ENCODE measurements around the gene CYSTM1. TPM values are rescaled to one million over a fixed set of nuclear protein-coding genes. Genes with fewer than 3 reads are reported as not detected.

Gene CYSTM1
- total RNA-seq, 1 donor from 2014 or later, result 22.4 TPM

DNA sequence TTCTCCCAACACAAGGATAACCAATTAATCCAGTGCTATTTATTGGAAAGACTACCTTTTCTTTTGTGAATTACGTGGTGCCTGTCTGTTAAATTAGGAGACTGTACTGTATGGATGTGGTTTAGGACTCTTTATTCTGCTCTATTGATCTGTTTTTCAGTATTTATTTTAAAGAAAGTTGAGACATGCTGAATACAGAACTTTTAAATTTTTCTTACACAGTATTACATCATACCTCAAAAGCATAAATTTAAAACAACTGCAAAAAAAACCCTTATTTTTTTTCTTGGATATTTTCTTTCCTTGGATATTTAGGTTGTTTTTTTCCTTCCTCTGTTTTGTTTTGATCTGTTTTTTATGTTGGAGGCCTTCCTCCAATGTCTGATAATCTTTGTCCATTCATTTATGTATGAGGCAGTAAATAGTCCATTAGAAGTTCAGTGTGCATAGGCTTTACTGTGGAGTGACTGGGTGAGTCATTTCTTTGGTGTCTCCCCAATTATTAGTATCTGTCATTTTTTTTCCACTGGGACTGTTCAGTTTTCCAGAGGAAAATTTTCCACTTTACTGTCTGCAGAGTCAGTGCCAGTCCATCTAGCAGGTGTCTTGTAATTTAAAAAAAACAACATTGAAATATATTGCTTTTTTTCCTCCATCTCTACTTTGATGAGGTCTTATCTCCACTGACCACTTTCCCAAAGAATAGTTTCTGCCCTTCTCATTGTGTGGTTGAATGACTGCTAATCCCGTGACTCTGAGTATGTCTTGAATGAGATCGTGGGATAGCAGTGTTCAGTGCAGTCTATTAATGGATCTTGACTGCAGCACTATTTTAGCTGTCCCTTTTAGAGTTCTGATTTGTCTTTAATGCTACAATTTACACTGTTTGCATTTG lies 15.2 kb downstream of the CYSTM1 start:
- no peaks in the 10 kb centered on the region for H3K27me3 ChIP-seq (ENCODE audit: control insufficient read depth, insufficient read depth, low read length)
- FAIRE-seq (no peak), DNase-seq (ENCODE audit: low read depth) (peak; percentile 29)
- TF ChIP-seq, protein P1, sequence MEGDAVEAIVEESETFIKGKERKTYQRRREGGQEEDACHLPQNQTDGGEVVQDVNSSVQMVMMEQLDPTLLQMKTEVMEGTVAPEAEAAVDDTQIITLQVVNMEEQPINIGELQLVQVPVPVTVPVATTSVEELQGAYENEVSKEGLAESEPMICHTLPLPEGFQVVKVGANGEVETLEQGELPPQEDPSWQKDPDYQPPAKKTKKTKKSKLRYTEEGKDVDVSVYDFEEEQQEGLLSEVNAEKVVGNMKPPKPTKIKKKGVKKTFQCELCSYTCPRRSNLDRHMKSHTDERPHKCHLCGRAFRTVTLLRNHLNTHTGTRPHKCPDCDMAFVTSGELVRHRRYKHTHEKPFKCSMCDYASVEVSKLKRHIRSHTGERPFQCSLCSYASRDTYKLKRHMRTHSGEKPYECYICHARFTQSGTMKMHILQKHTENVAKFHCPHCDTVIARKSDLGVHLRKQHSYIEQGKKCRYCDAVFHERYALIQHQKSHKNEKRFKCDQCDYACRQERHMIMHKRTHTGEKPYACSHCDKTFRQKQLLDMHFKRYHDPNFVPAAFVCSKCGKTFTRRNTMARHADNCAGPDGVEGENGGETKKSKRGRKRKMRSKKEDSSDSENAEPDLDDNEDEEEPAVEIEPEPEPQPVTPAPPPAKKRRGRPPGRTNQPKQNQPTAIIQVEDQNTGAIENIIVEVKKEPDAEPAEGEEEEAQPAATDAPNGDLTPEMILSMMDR (IDR thresholded peaks at IDR 0.05; ENCODE audit: insufficient read depth, low read length, severe bottlenecking), result no peak
- no peak overlapping the region for H3K4me3 ChIP-seq (ENCODE audit: low read depth, low read length)
- no peaks in the 10 kb centered on the region for H3K36me3 ChIP-seq (ENCODE audit: control insufficient read depth, insufficient read depth, low read length)

DNA sequence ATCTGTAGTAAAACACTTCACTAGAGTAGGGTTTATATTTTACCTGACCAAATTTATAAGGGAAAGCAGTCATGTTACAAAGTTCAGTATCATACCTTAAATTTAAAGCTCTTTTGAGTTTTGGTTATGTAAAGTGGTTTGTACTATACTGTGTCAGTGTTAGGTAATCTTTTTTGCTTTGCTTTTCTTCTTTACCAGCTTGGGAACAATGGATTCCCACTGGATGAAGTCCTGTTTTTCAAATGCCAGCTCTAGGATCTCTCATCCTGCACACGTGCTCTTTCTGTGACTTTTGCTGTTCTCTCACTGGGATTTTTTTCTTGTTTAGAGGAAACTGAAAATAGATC lies 15.9 kb downstream of the CYSTM1 start:
- no peak overlapping the region for H3K4me3 ChIP-seq (ENCODE audit: low read depth, low read length)

DNA sequence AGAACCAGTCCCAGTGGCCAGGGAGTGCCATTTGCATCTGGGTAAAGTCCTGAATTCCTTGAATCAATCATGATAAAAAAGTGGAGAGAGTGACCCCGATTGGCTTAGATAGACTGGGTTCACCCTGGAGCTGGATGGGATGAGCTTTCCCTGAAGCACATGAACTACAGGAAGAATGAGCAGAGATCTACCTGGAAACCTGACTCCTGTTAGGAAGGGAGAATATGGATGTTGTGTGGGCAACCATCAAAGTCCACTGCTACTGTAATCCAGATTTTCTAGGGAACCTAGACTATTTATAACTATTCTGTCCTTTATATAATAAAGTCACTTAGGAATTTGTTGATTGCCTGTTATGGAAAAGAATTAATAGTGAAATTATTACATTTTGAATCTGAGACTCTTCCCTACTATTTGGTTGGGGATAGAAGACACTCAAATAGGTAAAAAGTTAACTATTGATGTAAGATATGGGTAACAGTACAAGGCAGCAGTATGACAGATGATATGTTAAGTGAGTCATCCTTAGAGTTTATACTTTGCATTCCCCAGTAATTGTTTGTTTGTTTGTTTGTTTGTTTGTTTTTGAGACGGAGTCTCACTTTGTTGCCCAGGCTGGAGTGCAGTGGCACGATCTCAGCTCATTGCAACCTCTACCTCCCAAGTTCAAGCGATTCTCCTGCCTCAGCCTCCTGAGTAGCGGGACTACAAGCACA lies 17.9 kb downstream of the CYSTM1 start:
- DNase-seq (ENCODE audit: low read depth) (no peak), FAIRE-seq (no peak)
- Histone ChIP-seq H3K27me3 (ENCODE audit: control insufficient read depth, insufficient read depth, low read length) (no peaks in the 10 kb centered on the region), H3K36me3 (ENCODE audit: control insufficient read depth, insufficient read depth, low read length) (peaks cover 1% of the 10 kb centered on the region), H3K4me3 (ENCODE audit: low read depth, low read length) (no peak overlapping the region)
- TF ChIP-seq, protein P1 (IDR thresholded peaks at IDR 0.05; ENCODE audit: insufficient read depth, low read length, severe bottlenecking), result no peak

More for the DNA sequence above, 15.9 kb downstream of the CYSTM1 start:
- no peak for DNase-seq (ENCODE audit: low read depth)
- H3K27me3 ChIP-seq (ENCODE audit: control insufficient read depth, insufficient read depth, low read length), result no peaks in the 10 kb centered on the region
- no peak for FAIRE-seq
- H3K36me3 ChIP-seq (ENCODE audit: control insufficient read depth, insufficient read depth, low read length), result no peaks in the 10 kb centered on the region
- TF ChIP-seq, protein P1 (IDR thresholded peaks at IDR 0.05; ENCODE audit: insufficient read depth, low read length, severe bottlenecking), result no peak

DNA sequence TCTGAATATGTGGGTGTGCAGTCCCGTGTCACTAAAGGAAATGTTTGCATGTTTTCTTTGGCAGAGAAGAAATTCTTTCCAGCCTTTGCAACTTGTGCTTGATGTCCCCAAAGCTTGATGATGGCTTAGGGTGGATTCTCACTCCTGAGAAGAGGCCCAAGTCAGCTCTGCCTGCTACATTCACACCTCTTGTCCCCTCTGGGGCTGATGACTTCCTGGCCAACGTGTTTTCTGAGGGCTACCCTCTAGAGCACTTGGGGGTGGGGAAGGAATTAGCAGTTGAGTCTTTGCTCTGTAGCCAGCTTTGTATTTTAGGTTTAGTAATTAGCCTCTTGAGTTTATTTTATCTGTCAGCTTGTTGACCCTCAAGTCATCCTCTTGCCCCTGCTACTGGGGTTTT lies 19.7 kb downstream of the CYSTM1 start:
- Histone ChIP-seq H3K4me3 (ENCODE audit: low read depth, low read length) (no peak overlapping the region), H3K27me3 (ENCODE audit: control insufficient read depth, insufficient read depth, low read length) (no peaks in the 10 kb centered on the region), H3K36me3 (ENCODE audit: control insufficient read depth, insufficient read depth, low read length) (peaks cover 1% of the 10 kb centered on the region)
- FAIRE-seq (peak; percentile 36), DNase-seq (ENCODE audit: low read depth) (no peak)
- TF ChIP-seq, protein P1 (IDR thresholded peaks at IDR 0.05; ENCODE audit: insufficient read depth, low read length, severe bottlenecking), result no peak

DNA sequence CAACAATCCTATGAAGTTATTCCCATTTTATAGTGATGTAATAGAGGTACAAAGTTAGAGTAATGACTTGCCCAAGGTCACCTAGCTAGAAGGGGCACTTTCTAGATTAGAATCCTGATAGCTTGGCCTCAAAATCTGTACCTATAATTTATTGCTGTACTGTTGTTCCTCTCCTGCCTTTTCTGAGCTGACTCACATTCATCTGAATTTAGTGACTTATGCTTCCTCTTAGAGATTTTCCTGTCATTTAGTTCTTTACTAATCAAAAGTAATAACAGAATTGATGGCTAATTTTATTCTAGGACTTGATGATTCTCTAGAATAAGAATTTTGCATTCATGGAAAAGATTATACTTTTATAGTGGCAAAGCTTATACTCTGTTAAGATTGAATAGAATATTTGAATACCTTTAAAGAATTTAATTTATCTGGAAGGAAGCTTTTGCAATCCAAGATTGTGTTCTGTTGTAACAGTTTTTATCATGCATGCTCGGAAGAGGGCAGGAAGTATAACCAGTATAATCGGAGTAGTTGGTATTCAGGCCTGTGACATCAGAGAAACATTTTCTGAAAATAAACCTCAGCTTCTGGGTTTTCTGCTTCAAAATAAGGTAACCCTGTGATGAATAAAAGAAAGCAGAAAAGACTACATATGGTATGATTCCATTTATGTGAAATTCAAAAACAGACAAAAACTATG lies 21.3 kb downstream of the CYSTM1 start:
- TF ChIP-seq, protein P1 (IDR thresholded peaks at IDR 0.05; ENCODE audit: insufficient read depth, low read length, severe bottlenecking), result no peak
- DNase-seq (ENCODE audit: low read depth) (no peak), FAIRE-seq (no peak)
- Histone ChIP-seq H3K36me3 (ENCODE audit: control insufficient read depth, insufficient read depth, low read length) (peaks cover 1% of the 10 kb centered on the region), H3K27me3 (ENCODE audit: control insufficient read depth, insufficient read depth, low read length) (no peaks in the 10 kb centered on the region), H3K4me3 (ENCODE audit: low read depth, low read length) (no peak overlapping the region)
